GM10847 (cell line): ENCODE measurements around the gene CCL22.

Experiments
- POLR2A ChIP-seq: IDR thresholded peaks from 2 replicates; pipeline ENCODE4 v1.6.1; 2011; ENCODE audit not compliant: insufficient read length; ENCODE audit errors: extremely low read depth

The CCL22 gene

DNA sequence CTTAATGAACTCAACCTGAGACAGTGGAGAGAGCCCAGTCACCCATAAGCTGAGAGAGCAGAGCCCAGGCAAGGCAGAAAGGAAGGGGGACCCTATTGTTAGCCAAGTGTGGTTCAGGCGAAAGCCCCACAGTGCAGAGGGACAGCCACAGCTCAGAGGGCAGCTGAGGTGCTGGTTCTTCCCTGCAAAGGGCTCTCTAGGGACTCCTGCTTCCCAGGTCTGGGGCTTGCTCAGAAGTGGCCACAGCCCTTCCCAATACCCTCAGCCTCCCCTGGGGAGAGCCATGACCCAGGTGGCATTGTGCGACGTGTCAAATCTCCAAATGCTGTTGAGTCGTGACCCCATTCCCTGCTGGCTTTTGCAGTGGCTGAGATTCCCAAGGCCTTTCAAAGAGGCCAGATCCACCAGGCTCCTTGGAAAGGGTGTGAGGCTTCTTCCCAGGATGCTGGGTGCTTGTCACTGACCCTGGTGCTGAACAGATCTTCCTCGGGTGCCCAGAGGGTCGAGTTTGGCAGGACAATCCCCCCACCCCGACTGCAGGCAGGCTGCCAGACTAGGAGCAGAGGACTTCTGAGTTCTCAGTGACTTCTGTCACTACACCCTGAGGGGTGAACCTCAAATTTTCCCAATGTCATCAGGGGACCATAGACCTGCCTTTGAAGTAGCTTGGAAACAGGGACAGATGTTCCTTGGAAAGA, 43.5 kb downstream of the CCL22 start:
- no peak for TF ChIP-seq POLR2A

DNA sequence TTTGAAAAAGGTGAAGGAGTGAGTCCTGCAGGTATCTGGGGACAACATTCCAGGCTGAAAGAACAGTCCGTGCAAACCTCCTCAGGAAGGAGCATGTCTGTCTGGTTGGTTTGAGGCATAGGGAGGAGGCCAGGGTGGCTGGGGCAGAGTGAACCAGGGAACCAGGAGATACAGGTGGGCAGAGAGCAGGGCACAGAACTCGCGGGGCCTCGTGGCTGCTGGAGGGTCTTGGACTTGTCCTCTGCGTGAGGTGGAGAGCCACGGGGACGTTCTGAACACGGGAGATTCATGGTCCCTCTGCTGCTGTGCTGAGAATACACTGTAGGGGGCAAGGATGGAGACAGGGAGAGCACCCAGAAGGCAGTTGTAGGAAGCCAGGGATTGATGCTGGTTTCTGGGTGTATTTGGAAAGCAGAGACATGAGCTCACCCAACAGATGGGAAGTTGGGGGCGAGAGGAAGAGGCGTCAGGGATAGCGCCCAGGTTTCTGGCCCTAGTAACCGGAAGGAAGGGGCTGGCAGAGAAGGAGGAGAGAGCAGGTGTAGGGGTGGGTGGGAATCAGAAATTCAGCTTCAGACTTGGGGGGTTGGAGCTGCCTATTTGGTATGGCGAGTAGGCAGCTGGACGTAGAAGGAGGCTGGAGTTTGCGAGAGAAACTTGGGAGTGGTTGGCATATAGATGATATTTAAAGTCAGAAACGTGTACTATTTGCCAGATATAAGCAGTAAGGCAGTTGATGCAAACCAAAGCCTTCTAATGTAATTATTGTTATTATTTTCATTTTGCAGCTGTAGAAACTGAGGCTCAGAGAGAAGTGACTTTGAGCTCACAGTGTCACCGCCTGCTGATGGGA, 45.6 kb downstream of the CCL22 start, which contains the start of gene CCL17:
Gene CCL17 (plus strand): TSS at position 803 of the 853 bp plus-strand sequence. CDS start 9,166 bp downstream, outside the sequence.
- TF ChIP-seq POLR2A: no peak

DNA sequence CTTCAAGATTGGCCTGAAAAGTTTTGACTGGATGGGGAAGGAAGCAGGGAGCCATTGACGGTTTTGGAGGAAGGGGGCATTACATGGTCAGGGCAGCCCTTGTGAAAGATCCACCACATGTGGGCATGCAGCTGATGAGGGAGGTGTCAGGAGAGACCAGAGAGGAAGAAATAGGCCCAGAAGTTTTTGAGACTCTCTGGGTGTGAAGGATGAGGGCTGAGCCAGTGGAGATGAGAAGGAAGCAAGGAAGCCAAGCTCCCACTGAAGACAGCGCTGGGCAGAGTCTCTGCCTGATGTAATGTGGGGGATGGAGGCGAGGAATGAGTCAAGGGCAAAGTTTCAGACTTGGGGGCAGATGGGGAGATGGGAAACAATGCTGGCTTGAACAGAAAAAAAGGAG, 46.5 kb downstream of the CCL22 start:
- TF ChIP-seq POLR2A: no peak

DNA sequence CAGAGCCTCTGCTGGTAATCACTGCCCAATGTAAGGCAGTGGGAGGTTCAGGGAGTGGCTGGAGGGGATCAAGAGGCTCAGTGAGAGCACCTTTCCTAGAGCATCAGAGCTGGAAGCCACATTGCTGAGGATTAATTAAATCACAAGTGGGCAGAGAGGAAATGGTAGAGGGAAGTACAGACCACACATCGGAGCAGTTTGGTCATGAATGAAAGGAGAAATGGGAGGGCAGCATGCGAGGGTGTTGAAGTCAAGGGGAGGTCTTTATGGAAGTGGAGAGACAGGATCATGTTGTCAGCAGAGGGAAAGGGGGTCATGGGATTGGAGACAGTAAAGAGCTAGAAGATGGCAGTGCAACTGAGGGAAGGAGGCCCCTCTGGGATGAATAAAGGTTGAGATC, 48.3 kb downstream of the CCL22 start:
- TF ChIP-seq POLR2A: no peak

DNA sequence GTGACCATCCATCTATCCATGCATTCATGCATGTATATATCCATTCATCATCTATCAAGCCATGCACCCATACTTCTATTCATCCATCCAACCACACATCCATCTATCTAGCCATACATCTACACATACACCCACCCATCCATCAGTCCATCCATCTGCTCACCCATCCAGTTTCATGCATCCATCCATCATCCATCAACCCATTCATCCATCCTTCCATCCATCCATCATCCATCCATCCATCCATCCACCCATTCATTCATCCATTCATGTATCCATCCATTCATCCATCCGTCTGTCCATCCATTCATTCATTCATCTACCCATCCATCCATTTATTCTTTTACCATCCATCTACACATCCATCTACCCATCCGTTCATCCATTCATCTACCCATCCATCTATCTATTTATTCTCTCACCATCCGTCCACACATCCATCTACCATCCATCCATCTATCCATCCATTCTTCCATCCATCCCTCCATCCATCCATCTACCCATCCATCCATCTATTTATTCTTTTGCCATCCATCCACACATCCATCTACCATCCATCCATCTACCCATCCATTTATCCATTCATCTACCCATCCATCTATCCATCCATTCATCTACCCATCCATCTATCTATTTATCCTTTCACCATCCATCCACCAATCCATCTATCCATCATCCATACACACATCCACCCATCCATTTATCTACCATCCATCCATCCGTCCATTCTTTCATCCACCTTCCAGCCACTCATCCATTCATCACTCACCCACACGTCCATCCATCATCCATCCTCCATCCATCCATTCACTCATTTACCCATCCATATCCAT, 49.2 kb downstream of the CCL22 start:
- no peak for TF ChIP-seq POLR2A

DNA sequence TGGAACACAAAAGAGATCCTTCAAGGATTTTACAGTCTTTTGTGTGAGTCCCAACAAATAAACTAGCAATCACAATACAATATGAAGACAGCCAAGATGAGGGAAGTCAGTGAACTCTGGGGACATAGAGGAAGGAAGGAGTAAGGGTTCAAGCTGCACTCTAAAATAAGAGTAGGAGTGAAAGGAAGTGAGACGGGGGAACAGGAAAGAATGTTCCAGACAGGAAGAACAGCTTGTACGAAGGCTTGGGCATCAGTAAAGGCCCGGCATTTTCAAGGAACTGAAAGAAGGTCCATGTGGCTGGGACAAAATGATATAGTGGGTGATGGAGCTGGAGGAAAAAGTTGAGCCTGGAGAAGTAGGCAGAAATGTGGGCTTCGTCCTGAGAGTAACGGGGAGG, 50.5 kb downstream of the CCL22 start:
- no peak for TF ChIP-seq POLR2A

DNA sequence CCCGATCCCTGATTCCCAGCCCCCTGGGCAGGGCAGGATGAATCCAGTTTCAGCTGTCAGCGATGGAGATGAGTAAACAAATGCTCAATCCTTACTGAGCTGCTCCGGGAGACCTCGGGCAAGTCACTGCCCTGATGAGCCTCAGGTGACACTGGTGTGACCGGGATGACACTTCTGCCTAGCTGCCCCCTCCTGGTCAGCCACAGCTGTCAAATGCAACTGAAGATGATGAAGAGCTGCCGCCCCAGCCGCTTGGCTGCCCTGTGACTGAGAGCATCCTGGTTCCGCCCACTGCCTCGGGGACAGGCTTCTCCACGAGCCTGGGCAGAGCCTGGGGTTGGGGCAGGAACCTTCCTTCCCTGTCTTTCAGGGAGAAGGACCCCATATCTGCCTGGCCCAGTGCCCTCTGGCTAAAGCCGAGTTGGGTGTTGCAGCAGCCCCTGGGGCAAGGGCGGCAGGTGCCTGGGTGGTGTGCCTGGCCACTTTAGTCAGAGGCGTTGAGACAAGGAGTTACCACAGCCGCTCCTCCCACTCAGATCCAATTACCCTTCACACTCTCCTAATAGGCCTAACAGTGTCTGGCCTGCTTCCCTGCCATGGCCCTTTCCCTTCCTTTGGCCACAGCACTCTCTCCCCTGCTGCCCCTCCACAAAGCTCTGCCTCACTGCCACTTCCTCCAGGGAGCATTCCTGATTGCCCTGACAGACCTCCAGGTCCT, 51.4 kb downstream of the CCL22 start:
- TF ChIP-seq POLR2A: no peak

DNA sequence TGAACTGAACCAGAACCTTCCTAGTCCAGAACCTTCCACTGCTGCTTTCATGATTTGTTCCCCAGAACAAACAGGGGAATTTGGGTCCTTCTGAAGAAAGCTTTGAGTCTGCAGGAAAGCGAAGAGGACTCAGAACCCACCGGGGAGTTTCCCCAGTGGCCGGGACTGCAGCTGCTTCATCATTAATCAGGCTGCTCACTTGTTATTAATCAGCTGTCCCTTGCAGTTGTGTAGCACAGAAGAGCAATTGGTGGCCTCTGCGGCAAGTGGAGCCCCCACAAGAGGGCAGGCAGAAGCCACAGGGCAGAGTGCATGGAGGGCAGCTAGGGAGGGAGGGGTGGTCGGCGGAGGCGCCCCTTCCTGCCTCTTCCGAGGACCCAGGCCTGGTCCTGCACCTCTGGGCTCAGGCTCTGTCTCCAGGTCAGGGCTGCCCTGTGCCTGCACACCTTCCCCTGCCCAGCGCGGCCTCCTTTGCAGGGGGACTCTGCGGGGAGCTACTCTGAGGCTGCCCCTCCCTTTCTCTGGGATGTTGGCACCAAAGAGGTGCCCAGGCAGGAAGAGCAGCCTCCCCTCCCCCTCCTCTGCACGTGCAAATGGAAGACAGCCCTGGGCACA, 52.9 kb downstream of the CCL22 start:
- TF ChIP-seq POLR2A: no peak

DNA sequence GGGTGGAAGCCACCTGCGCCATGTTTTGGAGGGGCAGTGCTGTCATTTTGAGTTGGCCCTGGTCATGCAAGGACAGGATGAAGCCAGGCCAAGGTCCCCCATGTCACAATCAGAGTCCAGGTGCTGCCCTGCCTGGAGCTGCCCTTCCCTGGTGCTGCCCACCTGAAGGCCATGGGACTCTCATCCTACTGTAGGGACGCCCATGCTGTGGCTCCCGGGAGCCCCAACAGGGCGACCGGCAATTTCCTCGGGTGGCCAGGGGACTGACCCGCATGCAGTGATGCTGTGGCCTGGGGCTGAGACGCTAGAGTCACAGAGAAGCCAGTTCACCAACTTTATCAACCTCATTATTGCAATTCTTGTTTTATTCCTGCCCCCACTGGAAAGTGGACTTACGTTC, 54.0 kb downstream of the CCL22 start:
- no peak for TF ChIP-seq POLR2A

DNA sequence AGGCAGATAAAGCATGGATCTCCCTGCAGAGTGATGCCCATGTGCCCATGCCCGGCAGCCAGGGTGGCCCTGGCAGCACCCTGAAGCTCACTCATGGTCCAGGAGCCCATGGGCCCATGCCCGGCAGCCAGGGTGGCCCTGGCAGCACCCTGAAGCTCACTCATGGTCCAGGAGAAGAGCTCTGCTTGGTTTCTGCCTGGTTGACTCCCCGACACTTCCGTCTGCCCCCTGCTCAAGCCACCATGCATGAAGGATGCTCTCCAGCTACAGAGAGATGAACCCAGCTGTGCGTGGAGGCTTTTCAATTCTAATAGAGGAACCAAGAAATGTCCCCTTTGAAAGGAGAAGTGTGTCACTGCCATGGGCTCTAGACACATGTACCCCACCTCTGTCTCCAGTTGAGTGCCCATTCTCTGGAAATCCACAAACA, 54.7 kb downstream of the CCL22 start:
- no peak for TF ChIP-seq POLR2A

DNA sequence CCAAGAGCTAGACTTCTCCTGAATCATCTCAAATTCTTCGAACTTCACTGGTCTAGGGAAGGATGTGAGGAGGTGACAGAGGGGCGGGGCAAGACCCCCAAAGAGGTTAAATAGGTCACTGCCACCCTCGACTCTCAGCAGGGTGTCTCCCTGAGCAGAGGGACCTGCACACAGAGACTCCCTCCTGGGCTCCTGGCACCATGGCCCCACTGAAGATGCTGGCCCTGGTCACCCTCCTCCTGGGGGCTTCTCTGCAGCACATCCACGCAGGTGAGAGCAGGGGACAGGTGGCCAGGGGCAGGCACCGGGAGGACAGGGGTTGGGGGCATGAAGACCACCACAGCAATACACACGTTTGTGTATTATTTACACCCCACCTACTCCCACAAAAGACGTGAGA, 55.1 kb downstream of the CCL22 start:
- TF ChIP-seq POLR2A: no peak
